RWPE1 (cell line): ENCODE results near the gene ROR1.
A peak's percentile ranks its signal among the peaks of the same experiment; 100 is the strongest.

Experiments used
- CTCF ChIA-PET: fragments of 350-600 bp; sonication (Branson Sonifier 250); formaldehyde crosslinking; extraction: SDS; loops from one replicate; lab custom pipeline; 2021; lab: Yijun Ruan, JAX
- POLR2A ChIA-PET: fragments of 400-600 bp; formaldehyde crosslinking; extraction: SDS; loops from one replicate; lab custom pipeline; 2020; ENCODE audit warnings: antibody characterized with exemption; ENCODE audit not compliant: low non-redundant PET; lab: Yijun Ruan, JAX
- DNase-seq: peaks from one replicate; pipeline ENCODE4 v3.0.0; 2012; ENCODE audit warnings: low spot score
- H3K27ac ChIP-seq: fragments of 450-650 bp; 2 replicates; pipeline ENCODE4 v1.5.1; 2017
- CTCF ChIP-seq: fragments of 450-650 bp; conservative IDR thresholded peaks from 2 replicates; pipeline ENCODE4 v1.5.1; 2017; ENCODE audit warnings: low read depth, mild to moderate bottlenecking

Gene ROR1

GRCh38 chr1:63916485-63917360 lies 142.9 kb downstream of the ROR1 start:
- ChIA-PET POLR2A (no interaction called here), CTCF (no interaction called here)
- DNase-seq = no peak
- H3K27ac ChIP-seq = no peak overlapping the region
- no peak for TF ChIP-seq CTCF

- TF ChIP-seq CTCF = no peak
- ChIA-PET CTCF (interaction anchor here (0.6 to 1.0 kb wide), 5 partner anchors 17 to 571 kb away, joined by 3 to 6 read pairs (median 4); no protein-coding TSS in a partner anchor), POLR2A (no interaction called here)
- no peak overlapping the region for H3K27ac ChIP-seq
- DNase-seq = no peak
These were observed 144.0 kb downstream of the ROR1 start for GRCh38 chr1:63917571-63918417.

GRCh38 chr1:63918418-63918945 lies 144.7 kb downstream of the ROR1 start:
- DNase-seq = no peak
- POLR2A ChIA-PET = no interaction called here
- no peak for TF ChIP-seq CTCF
- H3K27ac ChIP-seq = no peak overlapping the region
- CTCF ChIA-PET = interaction anchor here (0.6 to 1.0 kb wide), 4 partner anchors 29 to 571 kb away, joined by 3 to 4 read pairs (median 3); no protein-coding TSS in a partner anchor

- no peak overlapping the region for H3K27ac ChIP-seq
- TF ChIP-seq CTCF = no peak
- ChIA-PET POLR2A (no interaction called here), CTCF (interaction anchor here (0.7 kb wide), 2 partner anchors 47 to 261 kb away, joined by 3 read pairs; no protein-coding TSS in a partner anchor)
- DNase-seq = peak; percentile 36
These were observed 146.6 kb downstream of the ROR1 start for GRCh38 chr1:63920154-63921117.

- ChIA-PET CTCF (interaction anchor here (0.7 to 1.3 kb wide), 3 partner anchors 48 to 230 kb away, joined by 3 read pairs; no protein-coding TSS in a partner anchor), POLR2A (no interaction called here)
- no peak for TF ChIP-seq CTCF
- DNase-seq = no peak
- no peak overlapping the region for H3K27ac ChIP-seq
These were observed 147.5 kb downstream of the ROR1 start for GRCh38 chr1:63921359-63921758.
